ENCODE results near the gene SPEG.

The SPEG gene

GRCh38 chr2:219537657-219538488 is 103.2 kb downstream of the SPEG start:
- Histone ChIP-seq H3K4me3 (ENCODE audit: low read length) (no peak overlapping the region), H3K9ac (ENCODE audit: low read length) (peak overlapping the region; percentile 21), H3K36me3 (ENCODE audit: control insufficient read depth, insufficient read depth, low read length, severe bottlenecking) (peaks cover 25% of the 10 kb centered on the region), H3K27me3 (replicated peaks; ENCODE audit: control insufficient read depth, insufficient read depth, low read length) (peaks cover 7% of the 10 kb centered on the region), H3K9me3 (ENCODE audit: control insufficient read depth, low read length) (no peaks in the 10 kb centered on the region), H3K4me1 (ENCODE audit: control insufficient read depth, insufficient read depth, low read length) (peaks cover 24% of the 10 kb centered on the region)
- DNase-seq (ENCODE audit: low read depth), result no peak

DNA sequence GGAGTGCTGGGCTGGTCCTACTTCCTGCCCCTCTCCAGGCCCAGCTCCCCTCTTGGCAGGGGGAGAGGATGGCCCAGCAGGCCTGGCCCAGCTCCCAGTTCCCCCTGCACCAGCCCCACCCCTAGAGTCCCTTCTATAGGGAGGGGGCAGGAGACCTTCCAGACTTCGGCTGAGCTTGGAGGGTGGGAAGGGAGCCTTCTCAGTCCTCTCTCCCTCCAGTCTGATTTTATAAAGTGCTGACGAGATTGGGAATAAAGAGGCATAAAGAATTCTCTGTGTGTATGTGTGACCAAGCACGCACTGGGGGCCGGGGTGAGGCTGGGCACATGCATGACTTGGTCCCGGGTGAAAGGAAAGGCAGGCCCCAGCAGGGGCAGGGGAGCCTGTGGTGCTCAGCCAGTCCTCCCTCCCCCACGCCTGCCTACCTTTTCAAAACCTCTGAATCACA is 103.9 kb downstream of the SPEG start:
- Histone ChIP-seq H3K27me3 (replicated peaks; ENCODE audit: control insufficient read depth, insufficient read depth, low read length) (peaks cover under 1% of the 10 kb centered on the region), H3K4me1 (ENCODE audit: control insufficient read depth, insufficient read depth, low read length) (peaks cover 24% of the 10 kb centered on the region), H3K36me3 (ENCODE audit: control insufficient read depth, insufficient read depth, low read length, severe bottlenecking) (peaks cover 25% of the 10 kb centered on the region), H3K4me3 (ENCODE audit: low read length) (no peak overlapping the region), H3K9me3 (ENCODE audit: control insufficient read depth, low read length) (no peaks in the 10 kb centered on the region), H3K9ac (ENCODE audit: low read length) (peak overlapping the region; percentile 21)
- DNase-seq (ENCODE audit: low read depth), result no peak

DNA sequence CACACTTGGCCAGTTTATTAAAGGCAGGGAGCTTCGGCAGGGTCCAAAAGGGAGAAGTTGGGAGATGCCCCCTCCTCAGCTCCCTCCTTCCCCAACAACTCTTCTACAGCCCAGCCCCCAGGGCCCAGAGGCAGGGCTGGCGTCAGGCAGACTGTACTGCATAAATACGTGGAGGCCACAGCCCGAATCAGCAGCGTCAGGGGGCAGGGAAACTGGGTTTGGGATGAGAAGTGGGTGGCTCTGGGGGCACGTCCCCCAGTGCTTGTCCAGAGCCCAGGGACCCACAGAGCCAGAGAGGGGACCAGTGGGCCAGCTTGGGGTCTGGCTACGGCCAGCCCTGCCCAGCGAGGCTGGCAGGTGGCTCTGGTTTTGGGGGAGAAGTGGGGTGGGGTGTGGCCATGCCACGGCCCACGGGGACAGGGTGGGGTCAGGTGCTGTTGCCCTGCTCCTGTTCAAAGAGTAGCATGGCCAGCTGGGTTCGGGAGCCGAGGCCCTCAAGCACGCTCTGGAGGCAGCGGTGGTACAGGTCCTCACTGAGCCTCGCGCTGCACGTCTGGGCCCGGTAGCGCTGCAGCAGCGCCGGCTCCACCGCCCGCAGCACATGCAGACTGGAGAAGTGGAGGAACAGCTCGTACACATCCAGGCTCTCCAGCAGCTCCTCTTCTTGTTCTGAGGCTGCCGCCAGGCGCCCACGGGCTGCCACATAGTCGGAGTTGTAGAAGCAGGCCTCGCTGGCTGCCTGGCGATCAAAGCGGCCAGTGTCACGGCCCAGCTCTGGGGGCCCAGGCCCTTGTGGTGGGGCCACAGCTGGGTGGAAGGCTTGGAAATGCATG is 104.5 kb downstream of the SPEG start:
- no peak for DNase-seq (ENCODE audit: low read depth)
- H3K4me3 ChIP-seq (ENCODE audit: low read length), result no peak overlapping the region
- H3K27me3 ChIP-seq (replicated peaks; ENCODE audit: control insufficient read depth, insufficient read depth, low read length), result no peaks in the 10 kb centered on the region
- H3K9me3 ChIP-seq (ENCODE audit: control insufficient read depth, low read length), result no peaks in the 10 kb centered on the region
- peaks cover 25% of the 10 kb centered on the region for H3K36me3 ChIP-seq (ENCODE audit: control insufficient read depth, insufficient read depth, low read length, severe bottlenecking)
- peak overlapping the region; percentile 21 for H3K9ac ChIP-seq (ENCODE audit: low read length)
- peaks cover 25% of the 10 kb centered on the region for H3K4me1 ChIP-seq (ENCODE audit: control insufficient read depth, insufficient read depth, low read length)

GRCh38 chr2:219539926-219540678 is 105.5 kb downstream of the SPEG start:
- DNase-seq (ENCODE audit: low read depth), result no peak
- peaks cover 30% of the 10 kb centered on the region for H3K4me1 ChIP-seq (ENCODE audit: control insufficient read depth, insufficient read depth, low read length)
- H3K27me3 ChIP-seq (replicated peaks; ENCODE audit: control insufficient read depth, insufficient read depth, low read length), result no peaks in the 10 kb centered on the region
- H3K9ac ChIP-seq (ENCODE audit: low read length), result no peak overlapping the region
- H3K36me3 ChIP-seq (ENCODE audit: control insufficient read depth, insufficient read depth, low read length, severe bottlenecking), result peaks cover 25% of the 10 kb centered on the region
- H3K9me3 ChIP-seq (ENCODE audit: control insufficient read depth, low read length), result no peaks in the 10 kb centered on the region
- no peak overlapping the region for H3K4me3 ChIP-seq (ENCODE audit: low read length)

GRCh38 chr2:219540784-219541504 is 106.3 kb downstream of the SPEG start:
- H3K4me1 ChIP-seq (ENCODE audit: control insufficient read depth, insufficient read depth, low read length), result peaks cover 30% of the 10 kb centered on the region
- H3K9ac ChIP-seq (ENCODE audit: low read length), result peak overlapping the region; percentile 15
- no peaks in the 10 kb centered on the region for H3K27me3 ChIP-seq (replicated peaks; ENCODE audit: control insufficient read depth, insufficient read depth, low read length)
- no peak for DNase-seq (ENCODE audit: low read depth)
- H3K4me3 ChIP-seq (ENCODE audit: low read length), result no peak overlapping the region
- no peaks in the 10 kb centered on the region for H3K9me3 ChIP-seq (ENCODE audit: control insufficient read depth, low read length)
- H3K36me3 ChIP-seq (ENCODE audit: control insufficient read depth, insufficient read depth, low read length, severe bottlenecking), result peaks cover 25% of the 10 kb centered on the region

- Histone ChIP-seq H3K9ac (ENCODE audit: low read length) (no peak overlapping the region), H3K27me3 (replicated peaks; ENCODE audit: control insufficient read depth, insufficient read depth, low read length) (no peaks in the 10 kb centered on the region), H3K4me1 (ENCODE audit: control insufficient read depth, insufficient read depth, low read length) (peaks cover 30% of the 10 kb centered on the region), H3K9me3 (ENCODE audit: control insufficient read depth, low read length) (no peaks in the 10 kb centered on the region), H3K36me3 (ENCODE audit: control insufficient read depth, insufficient read depth, low read length, severe bottlenecking) (peaks cover 25% of the 10 kb centered on the region), H3K4me3 (ENCODE audit: low read length) (peak overlapping the region; percentile 89)
- DNase-seq (ENCODE audit: low read depth), result peak; percentile 81
Measured at GRCh38 chr2:219541611-219542180, 107.1 kb downstream of the SPEG start.

DNA sequence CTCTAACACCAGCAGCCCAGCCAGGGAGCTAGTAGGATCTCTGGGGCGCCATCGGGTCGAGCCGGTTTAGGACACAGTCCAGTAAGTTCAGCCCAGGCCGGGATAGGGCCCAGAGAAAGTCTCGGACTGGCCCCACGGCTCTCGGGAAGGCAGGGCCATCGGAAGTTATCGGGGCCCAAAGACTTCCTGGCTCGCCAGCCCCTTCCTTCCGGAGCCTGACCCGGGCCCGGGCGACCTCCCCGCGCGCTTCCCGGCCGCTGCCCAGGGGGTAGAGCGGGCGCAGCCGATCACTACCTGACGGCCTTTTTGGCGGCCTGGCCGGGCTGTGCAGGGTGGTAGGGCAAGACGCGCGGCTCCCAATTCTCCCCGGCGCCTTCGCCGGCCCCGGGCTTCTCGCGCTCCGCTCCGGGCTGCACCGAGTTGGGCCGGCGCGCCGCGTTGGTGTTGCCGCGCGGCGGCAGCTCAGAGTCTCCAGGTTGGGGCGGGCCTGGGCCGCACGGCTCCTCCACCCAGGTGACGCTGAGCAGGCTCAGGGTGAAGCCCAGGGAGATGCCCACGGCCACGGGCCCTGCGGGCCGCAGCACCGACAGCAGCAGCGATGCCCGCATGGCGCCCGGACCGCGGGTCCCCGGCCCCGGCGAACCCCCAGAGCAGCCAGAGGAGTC is 108.4 kb downstream of the SPEG start:
- Histone ChIP-seq H3K4me3 (ENCODE audit: low read length) (peak overlapping the region; percentile 89), H3K9ac (ENCODE audit: low read length) (peak overlapping the region; percentile 90), H3K4me1 (ENCODE audit: control insufficient read depth, insufficient read depth, low read length) (peaks cover 28% of the 10 kb centered on the region), H3K36me3 (ENCODE audit: control insufficient read depth, insufficient read depth, low read length, severe bottlenecking) (peaks cover 25% of the 10 kb centered on the region), H3K27me3 (replicated peaks; ENCODE audit: control insufficient read depth, insufficient read depth, low read length) (no peaks in the 10 kb centered on the region), H3K9me3 (ENCODE audit: control insufficient read depth, low read length) (no peaks in the 10 kb centered on the region)
- DNase-seq (ENCODE audit: low read depth), result peak; percentile 71

GRCh38 chr2:219543596-219544358 is 109.1 kb downstream of the SPEG start, which contains the start of the genes CHPF and TMEM198:
CHPF (minus strand) TSS chr2:219543809; CDS start chr2:219543538, 271 bp downstream.
TMEM198 (plus strand) TSS chr2:219544028; CDS start chr2:219544728, 700 bp downstream.
- Histone ChIP-seq H3K27me3 (replicated peaks; ENCODE audit: control insufficient read depth, insufficient read depth, low read length) (no peaks in the 10 kb centered on the region), H3K9me3 (ENCODE audit: control insufficient read depth, low read length) (no peaks in the 10 kb centered on the region), H3K4me1 (ENCODE audit: control insufficient read depth, insufficient read depth, low read length) (peaks cover 20% of the 10 kb centered on the region), H3K4me3 (ENCODE audit: low read length) (peak within 1 kb of the TSS; percentile 89), H3K9ac (ENCODE audit: low read length) (peak within 1 kb of the TSS; percentile 90), H3K36me3 (ENCODE audit: control insufficient read depth, insufficient read depth, low read length, severe bottlenecking) (peaks cover 25% of the 10 kb centered on the region)
- DNase-seq (ENCODE audit: low read depth), result peak; percentile 99

- H3K4me3 ChIP-seq (ENCODE audit: low read length), result peak overlapping the region; percentile 89
- peak overlapping the region; percentile 90 for H3K9ac ChIP-seq (ENCODE audit: low read length)
- H3K4me1 ChIP-seq (ENCODE audit: control insufficient read depth, insufficient read depth, low read length), result peaks cover 17% of the 10 kb centered on the region
Measured at GRCh38 chr2:219544567-219544966, 109.9 kb downstream of the SPEG start.

More at GRCh38 chr2:219544567-219544966, 109.9 kb downstream of the SPEG start:
- H3K27me3 ChIP-seq (replicated peaks; ENCODE audit: control insufficient read depth, insufficient read depth, low read length), result no peaks in the 10 kb centered on the region
- no peak for DNase-seq (ENCODE audit: low read depth)
- no peaks in the 10 kb centered on the region for H3K9me3 ChIP-seq (ENCODE audit: control insufficient read depth, low read length)
- H3K36me3 ChIP-seq (ENCODE audit: control insufficient read depth, insufficient read depth, low read length, severe bottlenecking), result peaks cover 18% of the 10 kb centered on the region
